Measurements from ENCODE around the gene KCNQ4. TPM values are rescaled to one million over a fixed set of nuclear protein-coding genes. Genes with fewer than 3 reads are reported as not detected.

The KCNQ4 gene
- polyA plus RNA-seq, 1 donor from 2014 or later: not detected

DNA sequence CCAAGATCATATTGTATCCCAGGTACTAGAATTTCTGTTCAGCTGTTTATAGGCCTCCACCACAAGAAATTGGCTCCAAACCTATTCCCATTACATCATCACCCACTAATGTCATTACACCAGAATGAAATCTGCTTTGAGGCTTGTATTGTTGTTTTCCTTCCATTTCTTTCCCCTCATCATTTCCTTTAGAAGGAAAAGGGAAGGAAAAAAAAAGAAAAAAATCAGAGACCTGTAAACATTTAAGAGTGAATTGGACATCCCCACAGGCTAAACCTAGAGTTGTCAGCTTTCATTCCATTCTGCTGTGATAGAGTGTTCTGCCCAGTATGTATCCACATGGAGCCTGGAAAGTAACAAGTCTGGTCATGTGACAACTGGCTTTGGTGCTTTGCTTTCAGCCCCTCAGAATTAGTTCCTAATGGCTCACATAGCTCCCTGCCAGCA lies 47.5 kb upstream of the KCNQ4 start:
- peaks cover 23% of the 10 kb centered on the region for H3K79me2 ChIP-seq (replicated peaks; ENCODE audit: insufficient read depth, low read length)

DNA sequence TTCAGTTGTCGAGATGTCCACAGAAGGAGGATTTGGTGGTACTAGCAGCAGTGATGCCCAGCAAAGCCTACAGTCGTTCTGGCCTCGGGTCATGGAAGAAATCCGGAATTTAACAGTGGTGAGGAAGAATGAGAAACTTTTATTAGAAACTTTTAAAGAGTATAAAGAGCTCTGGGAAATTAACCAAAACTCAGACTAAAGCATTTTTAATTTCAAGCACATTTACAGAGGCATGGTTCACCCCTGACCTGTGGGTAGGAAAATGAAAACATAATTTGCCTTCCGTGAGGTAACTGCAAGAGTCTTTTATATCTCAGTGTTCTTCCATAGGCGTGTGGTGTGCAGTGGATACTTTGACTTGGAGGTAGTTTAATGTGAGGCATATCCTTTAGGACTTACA lies 44.8 kb upstream of the KCNQ4 start:
- TF ChIP-seq TAF1 (IDR thresholded peaks at IDR 0.05; ENCODE audit: low read depth) (no peak), EP300 (conservative IDR thresholded peaks at IDR 0.05; ENCODE audit: poor library complexity, severe bottlenecking) (no peak), MXI1 (conservative IDR thresholded peaks at IDR 0.05; ENCODE audit: poor library complexity, severe bottlenecking) (no peak)
- TF ChIP-seq, protein P1, sequence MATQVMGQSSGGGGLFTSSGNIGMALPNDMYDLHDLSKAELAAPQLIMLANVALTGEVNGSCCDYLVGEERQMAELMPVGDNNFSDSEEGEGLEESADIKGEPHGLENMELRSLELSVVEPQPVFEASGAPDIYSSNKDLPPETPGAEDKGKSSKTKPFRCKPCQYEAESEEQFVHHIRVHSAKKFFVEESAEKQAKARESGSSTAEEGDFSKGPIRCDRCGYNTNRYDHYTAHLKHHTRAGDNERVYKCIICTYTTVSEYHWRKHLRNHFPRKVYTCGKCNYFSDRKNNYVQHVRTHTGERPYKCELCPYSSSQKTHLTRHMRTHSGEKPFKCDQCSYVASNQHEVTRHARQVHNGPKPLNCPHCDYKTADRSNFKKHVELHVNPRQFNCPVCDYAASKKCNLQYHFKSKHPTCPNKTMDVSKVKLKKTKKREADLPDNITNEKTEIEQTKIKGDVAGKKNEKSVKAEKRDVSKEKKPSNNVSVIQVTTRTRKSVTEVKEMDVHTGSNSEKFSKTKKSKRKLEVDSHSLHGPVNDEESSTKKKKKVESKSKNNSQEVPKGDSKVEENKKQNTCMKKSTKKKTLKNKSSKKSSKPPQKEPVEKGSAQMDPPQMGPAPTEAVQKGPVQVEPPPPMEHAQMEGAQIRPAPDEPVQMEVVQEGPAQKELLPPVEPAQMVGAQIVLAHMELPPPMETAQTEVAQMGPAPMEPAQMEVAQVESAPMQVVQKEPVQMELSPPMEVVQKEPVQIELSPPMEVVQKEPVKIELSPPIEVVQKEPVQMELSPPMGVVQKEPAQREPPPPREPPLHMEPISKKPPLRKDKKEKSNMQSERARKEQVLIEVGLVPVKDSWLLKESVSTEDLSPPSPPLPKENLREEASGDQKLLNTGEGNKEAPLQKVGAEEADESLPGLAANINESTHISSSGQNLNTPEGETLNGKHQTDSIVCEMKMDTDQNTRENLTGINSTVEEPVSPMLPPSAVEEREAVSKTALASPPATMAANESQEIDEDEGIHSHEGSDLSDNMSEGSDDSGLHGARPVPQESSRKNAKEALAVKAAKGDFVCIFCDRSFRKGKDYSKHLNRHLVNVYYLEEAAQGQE (IDR thresholded peaks at IDR 0.05; ENCODE audit: borderline replicate concordance): no peak
- Histone ChIP-seq H3K9ac (ENCODE audit: low read length) (no peak overlapping the region), H3K27ac (ENCODE audit: low read length) (no peak overlapping the region), H3K4me2 (ENCODE audit: low read length) (no peak overlapping the region), H3K79me2 (replicated peaks; ENCODE audit: insufficient read depth, low read length) (peaks cover 16% of the 10 kb centered on the region), H3F3A (ENCODE audit: insufficient read depth, low read length, poor library complexity, severe bottlenecking) (no peaks in the 10 kb centered on the region), H3K27me3 (ENCODE audit: insufficient read depth, low read depth, low read length) (no peaks in the 10 kb centered on the region), H3K4me3 (ENCODE audit: low read length) (no peak overlapping the region), H3K9me3 (ENCODE audit: low read length) (no peaks in the 10 kb centered on the region), H2AFZ (ENCODE audit: low read depth, low read length) (no peak overlapping the region), H4K20me1 (ENCODE audit: insufficient read depth) (no peaks in the 10 kb centered on the region), H3K36me3 (ENCODE audit: insufficient read depth, low read length) (peaks cover 14% of the 10 kb centered on the region), H3K9me2 (ENCODE audit: insufficient read depth, low read length) (no peaks in the 10 kb centered on the region)

More for the DNA sequence above, 47.5 kb upstream of the KCNQ4 start:
- H3F3A ChIP-seq (ENCODE audit: insufficient read depth, low read length, poor library complexity, severe bottlenecking): no peaks in the 10 kb centered on the region
- H3K4me3 ChIP-seq (ENCODE audit: low read length): no peak overlapping the region
- H3K27ac ChIP-seq (ENCODE audit: low read length): no peak overlapping the region
- no peaks in the 10 kb centered on the region for H3K9me2 ChIP-seq (ENCODE audit: insufficient read depth, low read length)
- H3K36me3 ChIP-seq (ENCODE audit: insufficient read depth, low read length): peaks cover 7% of the 10 kb centered on the region
- TF ChIP-seq, protein P2, sequence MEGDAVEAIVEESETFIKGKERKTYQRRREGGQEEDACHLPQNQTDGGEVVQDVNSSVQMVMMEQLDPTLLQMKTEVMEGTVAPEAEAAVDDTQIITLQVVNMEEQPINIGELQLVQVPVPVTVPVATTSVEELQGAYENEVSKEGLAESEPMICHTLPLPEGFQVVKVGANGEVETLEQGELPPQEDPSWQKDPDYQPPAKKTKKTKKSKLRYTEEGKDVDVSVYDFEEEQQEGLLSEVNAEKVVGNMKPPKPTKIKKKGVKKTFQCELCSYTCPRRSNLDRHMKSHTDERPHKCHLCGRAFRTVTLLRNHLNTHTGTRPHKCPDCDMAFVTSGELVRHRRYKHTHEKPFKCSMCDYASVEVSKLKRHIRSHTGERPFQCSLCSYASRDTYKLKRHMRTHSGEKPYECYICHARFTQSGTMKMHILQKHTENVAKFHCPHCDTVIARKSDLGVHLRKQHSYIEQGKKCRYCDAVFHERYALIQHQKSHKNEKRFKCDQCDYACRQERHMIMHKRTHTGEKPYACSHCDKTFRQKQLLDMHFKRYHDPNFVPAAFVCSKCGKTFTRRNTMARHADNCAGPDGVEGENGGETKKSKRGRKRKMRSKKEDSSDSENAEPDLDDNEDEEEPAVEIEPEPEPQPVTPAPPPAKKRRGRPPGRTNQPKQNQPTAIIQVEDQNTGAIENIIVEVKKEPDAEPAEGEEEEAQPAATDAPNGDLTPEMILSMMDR (IDR thresholded peaks at IDR 0.05; ENCODE audit: poor library complexity, severe bottlenecking): no peak
- no peak for TF ChIP-seq MXI1 (conservative IDR thresholded peaks at IDR 0.05; ENCODE audit: poor library complexity, severe bottlenecking)
- TF ChIP-seq, protein P1 (IDR thresholded peaks at IDR 0.05; ENCODE audit: borderline replicate concordance): no peak
- no peak for TF ChIP-seq EP300 (conservative IDR thresholded peaks at IDR 0.05; ENCODE audit: poor library complexity, severe bottlenecking)
- no peak for TF ChIP-seq RAD21 (conservative IDR thresholded peaks at IDR 0.05)
- TF ChIP-seq EZH2 (IDR thresholded peaks at IDR 0.05; ENCODE audit: borderline replicate concordance, insufficient read depth, low read length, poor library complexity, severe bottlenecking): no peak
- no peak for TF ChIP-seq POLR2AphosphoS5 (IDR thresholded peaks at IDR 0.05)
- TF ChIP-seq SMC3 (conservative IDR thresholded peaks at IDR 0.05; ENCODE audit: poor library complexity): no peak
- TF ChIP-seq TAF1 (IDR thresholded peaks at IDR 0.05; ENCODE audit: low read depth): no peak
- no peaks in the 10 kb centered on the region for H3K27me3 ChIP-seq (ENCODE audit: insufficient read depth, low read depth, low read length)
- H3K4me2 ChIP-seq (ENCODE audit: low read length): no peak overlapping the region
- no peak overlapping the region for H3K9ac ChIP-seq (ENCODE audit: low read length)
- no peak overlapping the region for H2AFZ ChIP-seq (ENCODE audit: low read depth, low read length)
- no peaks in the 10 kb centered on the region for H3K9me3 ChIP-seq (ENCODE audit: low read length)
- no peaks in the 10 kb centered on the region for H4K20me1 ChIP-seq (ENCODE audit: insufficient read depth)
